ENCODE measurements around the gene SYTL1.

SYTL1 gene

DNA sequence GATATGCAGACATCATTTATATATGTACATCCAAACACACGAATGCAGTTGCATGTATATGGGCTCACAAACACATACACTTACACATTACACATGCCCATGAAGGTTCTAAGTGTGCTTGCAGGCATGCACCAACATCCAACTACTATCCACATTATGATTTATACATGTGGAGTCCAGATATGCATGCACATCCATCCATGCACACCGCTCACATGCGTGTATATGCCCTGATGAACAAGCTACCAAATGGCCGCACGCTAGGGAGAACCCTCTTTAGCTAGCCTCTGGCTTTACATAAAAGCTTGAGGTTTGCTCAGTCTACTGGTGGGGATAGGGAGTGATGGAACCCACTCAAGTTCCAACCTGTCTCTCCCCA, 59.1 kb downstream of the SYTL1 start:
- TF ChIP-seq, protein P1, sequence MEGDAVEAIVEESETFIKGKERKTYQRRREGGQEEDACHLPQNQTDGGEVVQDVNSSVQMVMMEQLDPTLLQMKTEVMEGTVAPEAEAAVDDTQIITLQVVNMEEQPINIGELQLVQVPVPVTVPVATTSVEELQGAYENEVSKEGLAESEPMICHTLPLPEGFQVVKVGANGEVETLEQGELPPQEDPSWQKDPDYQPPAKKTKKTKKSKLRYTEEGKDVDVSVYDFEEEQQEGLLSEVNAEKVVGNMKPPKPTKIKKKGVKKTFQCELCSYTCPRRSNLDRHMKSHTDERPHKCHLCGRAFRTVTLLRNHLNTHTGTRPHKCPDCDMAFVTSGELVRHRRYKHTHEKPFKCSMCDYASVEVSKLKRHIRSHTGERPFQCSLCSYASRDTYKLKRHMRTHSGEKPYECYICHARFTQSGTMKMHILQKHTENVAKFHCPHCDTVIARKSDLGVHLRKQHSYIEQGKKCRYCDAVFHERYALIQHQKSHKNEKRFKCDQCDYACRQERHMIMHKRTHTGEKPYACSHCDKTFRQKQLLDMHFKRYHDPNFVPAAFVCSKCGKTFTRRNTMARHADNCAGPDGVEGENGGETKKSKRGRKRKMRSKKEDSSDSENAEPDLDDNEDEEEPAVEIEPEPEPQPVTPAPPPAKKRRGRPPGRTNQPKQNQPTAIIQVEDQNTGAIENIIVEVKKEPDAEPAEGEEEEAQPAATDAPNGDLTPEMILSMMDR (IDR thresholded peaks at IDR 0.05; ENCODE audit: borderline replicate concordance, insufficient read depth, low read depth, low read length), result no peak
- H3K4me3 ChIP-seq (ENCODE audit: low read depth, low read length), result no peak overlapping the region

DNA sequence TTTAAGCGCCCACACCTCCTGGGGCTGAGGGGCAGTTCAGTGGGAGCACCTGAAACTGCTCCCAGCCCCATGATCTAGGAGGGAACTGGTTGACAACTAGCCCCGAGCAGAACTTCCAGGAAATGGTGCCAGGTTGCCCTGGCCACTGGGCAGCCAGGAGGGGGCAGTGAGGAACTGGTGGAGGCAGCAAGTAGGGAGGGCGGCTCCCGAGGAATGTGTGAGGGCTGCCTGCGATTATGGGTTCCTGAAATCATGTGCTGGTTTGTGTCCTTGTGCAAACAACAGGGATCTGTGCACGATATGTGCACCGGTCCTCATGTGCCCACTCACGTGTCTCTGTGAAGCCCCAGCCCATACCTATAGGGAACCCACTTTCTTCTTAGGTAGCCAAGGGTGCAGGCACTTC, 60.5 kb downstream of the SYTL1 start:
- no peak overlapping the region for H3K4me3 ChIP-seq (ENCODE audit: low read depth, low read length)
- TF ChIP-seq, protein P1 (IDR thresholded peaks at IDR 0.05; ENCODE audit: borderline replicate concordance, insufficient read depth, low read depth, low read length), result peak; percentile 41; the same call in 1 of the 2 replicates

DNA sequence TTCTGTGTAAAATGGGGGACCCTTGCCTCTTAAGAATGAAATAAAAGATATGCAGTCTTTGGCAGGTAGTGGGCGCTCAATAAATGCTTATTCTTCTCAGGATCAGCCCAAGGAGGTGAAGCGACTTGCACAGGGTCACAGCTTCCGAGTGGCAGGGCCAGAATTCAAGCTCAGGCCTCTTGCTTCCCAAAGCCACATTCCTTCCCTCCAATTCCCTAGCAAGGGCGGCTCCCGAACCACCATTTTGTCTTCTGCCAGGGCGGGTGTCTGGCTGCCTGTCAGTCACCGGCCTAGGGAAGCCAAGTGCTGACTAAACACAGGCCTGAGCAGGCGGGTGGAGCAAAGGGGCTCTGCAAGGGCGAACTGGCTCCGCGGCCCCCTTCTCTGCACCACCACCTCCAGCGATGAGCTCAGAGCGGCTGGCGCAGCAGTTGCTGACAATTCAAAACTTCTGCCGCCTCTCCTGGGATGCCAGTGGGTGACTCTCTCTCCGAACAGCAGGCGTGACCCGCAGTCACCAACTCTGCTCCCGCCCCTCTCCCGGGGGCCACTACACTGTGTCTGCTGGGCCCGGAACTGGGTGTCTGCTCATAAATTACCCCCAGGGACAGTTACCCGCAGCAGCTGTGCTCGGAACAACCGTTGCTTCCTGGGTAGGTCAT, 61.4 kb downstream of the SYTL1 start:
- H3K4me3 ChIP-seq (ENCODE audit: low read depth, low read length), result no peak overlapping the region
- TF ChIP-seq, protein P1 (IDR thresholded peaks at IDR 0.05; ENCODE audit: borderline replicate concordance, insufficient read depth, low read depth, low read length), result peak; percentile 49; the same call in 1 of the 2 replicates
